C4-2B (cell line): Measurements from ENCODE around the gene SCYGR7.

Experiments used
- ZFX ChIP-seq: fragments of 450-650 bp; IDR thresholded peaks from 2 replicates; pipeline ENCODE4 v1.6.1; 2017
- TF ChIP-seq, protein P1 (sequence below): fragments of 450-650 bp; conservative IDR thresholded peaks from 2 replicates; pipeline ENCODE4 v1.5.1; 2017; ENCODE audit warnings: mild to moderate bottlenecking

DNA sequence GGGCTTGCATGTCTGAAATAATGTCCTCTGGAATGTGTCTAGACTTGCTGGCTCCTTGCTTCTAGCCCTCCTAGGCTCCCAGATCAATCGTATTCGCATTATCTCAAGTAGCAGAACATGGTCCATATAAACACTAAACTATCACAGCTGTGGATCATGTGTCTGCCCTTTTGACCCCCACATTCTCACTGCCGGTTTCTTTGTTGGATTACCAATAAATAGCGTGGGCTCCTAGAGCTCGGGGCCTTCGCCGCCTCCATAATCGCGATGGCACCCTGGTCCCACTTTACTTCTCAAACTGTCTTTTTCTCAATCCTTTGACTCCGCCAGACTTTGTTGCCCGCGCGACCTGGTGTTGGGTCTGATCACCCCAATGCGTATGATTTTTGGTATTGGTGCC, 11.2 kb downstream of the SCYGR7 start:
- TF ChIP-seq, protein P1, sequence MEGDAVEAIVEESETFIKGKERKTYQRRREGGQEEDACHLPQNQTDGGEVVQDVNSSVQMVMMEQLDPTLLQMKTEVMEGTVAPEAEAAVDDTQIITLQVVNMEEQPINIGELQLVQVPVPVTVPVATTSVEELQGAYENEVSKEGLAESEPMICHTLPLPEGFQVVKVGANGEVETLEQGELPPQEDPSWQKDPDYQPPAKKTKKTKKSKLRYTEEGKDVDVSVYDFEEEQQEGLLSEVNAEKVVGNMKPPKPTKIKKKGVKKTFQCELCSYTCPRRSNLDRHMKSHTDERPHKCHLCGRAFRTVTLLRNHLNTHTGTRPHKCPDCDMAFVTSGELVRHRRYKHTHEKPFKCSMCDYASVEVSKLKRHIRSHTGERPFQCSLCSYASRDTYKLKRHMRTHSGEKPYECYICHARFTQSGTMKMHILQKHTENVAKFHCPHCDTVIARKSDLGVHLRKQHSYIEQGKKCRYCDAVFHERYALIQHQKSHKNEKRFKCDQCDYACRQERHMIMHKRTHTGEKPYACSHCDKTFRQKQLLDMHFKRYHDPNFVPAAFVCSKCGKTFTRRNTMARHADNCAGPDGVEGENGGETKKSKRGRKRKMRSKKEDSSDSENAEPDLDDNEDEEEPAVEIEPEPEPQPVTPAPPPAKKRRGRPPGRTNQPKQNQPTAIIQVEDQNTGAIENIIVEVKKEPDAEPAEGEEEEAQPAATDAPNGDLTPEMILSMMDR: no peak
- TF ChIP-seq ZFX: no peak
